ENCODE data around the gene RPEL1.
A peak's percentile ranks its signal among the peaks of the same experiment; 100 is the strongest.
"Not testable (repeated sequence)": the region's sequence is repeated elsewhere in the genome, so short reads cannot be mapped to it uniquely, and the experiment has no call there.

The RPEL1 gene

GRCh38 chr10:103238506-103239252, 7.0 kb upstream of the RPEL1 start:
- DNase-seq: no peak

DNA sequence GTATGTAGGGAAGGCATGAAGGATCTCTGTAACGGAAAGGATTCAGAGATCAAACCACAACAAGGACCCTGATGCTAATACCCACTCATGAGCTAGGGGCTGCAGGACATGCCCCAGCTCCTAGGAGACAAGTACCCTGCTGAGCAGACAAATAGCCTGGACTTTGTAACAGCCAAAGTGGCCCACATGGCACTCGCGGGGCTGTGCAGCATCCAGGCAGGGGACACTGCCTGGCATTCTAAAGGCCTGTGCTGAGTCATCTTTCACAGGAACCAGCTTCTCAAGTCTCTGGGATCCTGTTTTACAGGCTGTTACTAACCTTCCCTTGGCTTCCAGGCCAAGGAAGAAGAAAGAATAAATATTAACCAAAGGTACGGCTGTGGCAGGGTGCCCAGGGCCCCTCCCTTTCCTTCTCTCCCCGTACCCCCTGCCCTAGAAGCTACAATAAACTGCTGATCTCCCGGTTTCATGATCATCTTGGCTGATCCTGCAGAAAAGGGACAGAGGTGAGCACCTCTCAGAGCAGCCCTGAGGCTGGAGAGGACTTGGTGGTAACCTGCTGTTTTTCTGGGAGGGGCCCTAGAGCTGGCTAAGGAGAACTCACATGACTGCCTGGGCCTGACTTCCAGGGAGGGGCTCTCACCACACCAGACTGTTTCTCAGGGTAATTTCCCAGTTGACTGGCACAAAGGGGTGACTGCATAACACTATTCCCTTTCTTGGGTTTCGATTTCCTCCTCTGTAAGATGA, 4.2 kb upstream of the RPEL1 start:
- DNase-seq: no peak

GRCh38 chr10:103244666-103245271, 918 bp upstream of the RPEL1 start:
- peak; percentile 69 for DNase-seq

- DNase-seq: no peak
Measured at GRCh38 chr10:103246324-103246723, 637 bp downstream of the RPEL1 start.

DNA sequence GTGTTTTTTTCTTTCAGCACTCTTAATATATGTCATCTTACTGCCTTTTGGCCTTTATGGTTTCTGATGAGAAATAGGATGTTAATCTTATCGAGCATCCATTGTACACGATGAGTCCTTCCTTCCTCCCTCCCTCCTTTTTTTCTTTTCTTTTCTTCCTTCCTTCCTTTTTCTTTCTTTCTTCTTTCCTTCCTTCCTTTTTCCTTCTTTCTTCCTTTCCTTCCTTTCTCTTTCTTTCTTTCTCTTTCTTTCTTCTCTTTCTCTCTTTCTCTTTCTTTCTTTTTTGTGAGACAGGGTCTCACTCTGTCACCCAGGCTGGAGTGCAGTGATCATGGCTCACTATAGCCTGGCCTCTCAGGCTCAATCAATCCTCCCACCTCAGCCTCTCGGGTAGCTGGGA, 8.4 kb downstream of the RPEL1 start:
- DNase-seq: no peak

DNA sequence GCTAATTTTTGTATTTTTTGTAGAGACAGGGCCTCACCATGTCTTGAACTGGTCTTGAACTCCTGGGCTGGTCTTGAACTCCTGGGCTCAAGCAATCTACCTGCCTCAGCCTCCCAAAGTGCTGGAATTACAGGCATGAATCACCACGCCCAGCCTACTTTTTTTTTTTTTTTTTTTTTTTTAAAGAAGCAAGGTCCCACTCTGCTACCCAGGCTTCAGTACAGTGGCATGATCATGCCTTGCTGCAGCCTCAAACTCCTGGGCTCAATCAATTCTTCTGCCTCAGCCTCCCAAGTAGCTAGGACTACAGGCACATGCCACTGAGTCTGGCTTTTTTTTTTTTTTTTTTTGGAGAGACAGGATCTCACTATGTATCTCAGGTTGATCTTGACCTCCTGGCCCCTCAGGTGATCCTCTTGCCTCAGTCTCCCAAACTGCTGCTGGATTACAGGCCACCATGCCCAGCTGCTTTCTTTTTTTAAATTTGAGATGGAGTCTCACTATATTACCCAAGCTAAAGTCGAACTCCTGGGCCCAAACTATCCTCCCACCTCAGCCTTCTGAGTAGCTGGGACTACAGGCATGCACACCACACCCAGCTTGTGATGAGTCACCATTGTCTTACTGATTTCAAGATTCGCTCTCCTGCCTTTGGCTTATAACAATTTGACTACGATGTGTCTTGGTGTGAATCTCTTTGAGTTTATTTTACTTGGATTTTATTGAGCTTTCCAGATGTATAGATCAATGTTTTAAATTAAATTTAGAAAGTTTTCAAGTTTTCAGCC, 9.0 kb downstream of the RPEL1 start:
- DNase-seq: no peak

GRCh38 chr10:103256613-103257012, 10.9 kb downstream of the RPEL1 start:
- no peak for DNase-seq

DNA sequence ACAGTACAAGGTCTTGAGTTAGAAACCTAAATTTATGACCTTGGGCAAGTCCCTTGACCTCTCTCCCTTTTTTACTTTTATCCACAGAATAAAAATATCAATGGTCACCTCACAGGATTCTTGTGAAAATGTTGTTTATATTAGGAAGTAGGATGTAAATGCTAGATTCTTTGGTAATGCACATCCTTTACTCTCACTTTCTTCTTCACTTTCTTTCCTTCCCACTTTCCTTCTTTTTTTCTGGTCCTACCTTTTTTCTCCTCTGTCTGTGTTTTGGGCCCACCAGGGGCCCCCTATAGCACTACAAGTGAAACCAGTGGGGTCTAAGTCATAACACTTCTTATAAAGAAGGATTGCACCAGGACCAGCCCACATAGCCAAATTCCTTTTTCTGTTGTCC, 12.1 kb downstream of the RPEL1 start:
- DNase-seq: no peak

DNA sequence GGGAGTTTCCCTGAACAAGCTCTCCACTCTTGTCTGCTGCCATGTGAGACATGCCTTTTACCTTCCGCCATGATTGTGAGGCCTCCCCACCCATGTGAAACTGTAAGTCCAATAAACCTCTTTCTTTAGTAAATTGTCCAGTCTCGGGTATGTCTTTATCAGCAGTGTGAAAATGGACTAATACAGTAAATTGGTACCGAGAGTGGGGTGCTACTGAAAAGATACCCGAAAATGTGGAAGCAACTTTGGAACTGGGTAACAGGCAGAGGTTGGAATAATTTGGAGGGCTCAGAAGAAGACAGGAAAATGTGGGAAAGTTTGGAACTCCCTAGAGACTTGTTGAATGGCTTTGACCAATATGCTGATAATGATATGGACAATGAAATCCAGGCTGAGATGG, 13.2 kb downstream of the RPEL1 start:
- not testable (repeated sequence) for DNase-seq

GRCh38 chr10:103259989-103260388, 14.3 kb downstream of the RPEL1 start:
- DNase-seq: no peak

DNA sequence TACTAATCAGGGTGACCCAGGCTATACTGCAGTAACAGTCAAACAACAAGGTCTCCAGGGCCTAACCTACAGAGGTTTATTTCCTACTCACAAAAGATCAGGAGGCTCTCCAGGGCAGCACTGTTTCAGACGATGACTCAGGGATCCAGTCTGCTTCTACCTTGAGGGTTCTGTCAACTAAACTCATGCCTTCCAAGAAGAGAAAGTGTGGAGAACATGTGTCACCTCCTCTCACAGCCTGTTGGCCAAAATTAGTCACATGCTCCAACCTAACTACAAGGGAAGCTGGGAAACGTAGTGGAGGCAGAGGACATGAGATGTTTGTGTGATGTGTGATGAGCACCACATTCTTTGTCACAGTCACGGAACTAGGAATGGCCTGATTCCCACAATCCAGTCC, 16.5 kb downstream of the RPEL1 start:
- no peak for DNase-seq

DNA sequence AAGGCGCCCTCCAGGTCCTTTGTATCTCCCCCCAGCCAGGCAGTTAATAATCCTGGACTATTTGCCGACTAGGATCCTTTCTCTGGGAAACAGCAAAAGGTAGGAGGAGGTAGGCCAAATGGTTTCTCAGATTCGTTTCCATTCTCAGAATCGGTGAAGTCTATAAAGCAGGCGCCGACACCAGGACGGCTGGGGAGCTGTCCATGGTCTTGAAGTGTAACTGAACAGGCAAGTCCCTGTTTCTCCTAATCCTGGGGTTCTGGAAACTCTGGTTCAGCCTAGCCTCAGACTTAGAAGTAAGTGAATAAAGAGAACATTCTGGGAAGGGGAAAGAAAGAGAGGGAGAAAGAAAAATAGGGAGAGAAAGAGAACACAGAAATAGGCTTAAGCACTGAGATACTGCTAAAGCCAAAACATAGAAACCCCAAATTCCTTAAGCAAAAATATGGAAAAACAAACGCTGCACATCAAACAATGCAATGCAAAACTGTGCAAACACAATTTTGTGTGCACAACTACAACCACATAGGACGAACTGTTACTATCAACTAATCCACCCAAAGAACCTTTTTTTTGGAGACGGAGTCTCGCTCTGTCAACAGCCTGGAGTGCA, 20.1 kb downstream of the RPEL1 start:
- DNase-seq: peak; percentile 80

GRCh38 chr10:103273041-103273441, 27.4 kb downstream of the RPEL1 start:
- DNase-seq: peak; percentile 44

- no peak for DNase-seq
Measured at GRCh38 chr10:103276251-103276895, 30.7 kb downstream of the RPEL1 start.

GRCh38 chr10:103276896-103277712, 31.4 kb downstream of the RPEL1 start, which contains the start of gene INA:
Gene INA (plus strand): TSS chr10:103277138. CDS start chr10:103277212, 74 bp downstream.
- peak; percentile 42 for DNase-seq

GRCh38 chr10:103277713-103278536, 32.2 kb downstream of the RPEL1 start:
- no peak for DNase-seq

GRCh38 chr10:103278537-103278823, 32.8 kb downstream of the RPEL1 start:
- DNase-seq: no peak

DNA sequence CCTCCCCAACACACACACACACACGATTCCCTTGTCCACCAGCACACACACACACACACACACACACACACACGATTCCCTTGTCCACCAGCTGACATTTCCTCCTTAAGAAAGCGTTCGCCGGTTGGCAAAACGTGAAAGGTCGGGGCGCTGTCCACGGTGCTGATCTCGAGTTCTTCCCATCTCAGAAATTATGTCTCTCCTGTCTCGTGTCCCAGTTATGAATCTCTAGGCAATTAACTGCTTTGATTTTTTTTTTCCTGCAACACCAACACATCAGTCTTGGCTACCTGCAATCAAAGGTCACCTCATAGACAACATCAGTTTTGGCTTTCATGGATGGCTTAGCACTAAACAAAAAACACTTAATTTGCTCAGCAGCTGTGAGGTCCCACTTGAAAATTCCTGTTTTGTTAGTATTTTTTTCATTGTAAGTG, 33.2 kb downstream of the RPEL1 start:
- DNase-seq: peak; percentile 77

DNA sequence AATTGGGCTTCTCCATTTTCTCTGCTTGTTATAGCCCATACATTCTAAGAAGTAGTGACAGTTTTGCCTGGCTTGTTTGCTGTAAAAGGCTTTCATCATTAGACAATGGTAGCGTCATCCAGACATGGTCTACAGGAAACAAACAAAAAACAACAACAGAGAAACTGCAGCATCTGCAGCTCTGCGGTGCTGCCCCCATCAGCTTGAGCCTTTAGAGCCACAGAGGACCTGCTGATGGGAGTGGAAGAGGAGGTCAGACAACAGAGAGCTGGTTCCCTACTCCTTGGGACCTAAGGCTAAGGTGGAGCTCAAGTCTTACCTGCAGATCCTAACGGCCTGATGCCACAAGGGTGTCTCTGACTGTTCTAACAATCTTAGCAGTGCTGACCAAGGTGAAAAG, 34.3 kb downstream of the RPEL1 start:
- no peak for DNase-seq

DNA sequence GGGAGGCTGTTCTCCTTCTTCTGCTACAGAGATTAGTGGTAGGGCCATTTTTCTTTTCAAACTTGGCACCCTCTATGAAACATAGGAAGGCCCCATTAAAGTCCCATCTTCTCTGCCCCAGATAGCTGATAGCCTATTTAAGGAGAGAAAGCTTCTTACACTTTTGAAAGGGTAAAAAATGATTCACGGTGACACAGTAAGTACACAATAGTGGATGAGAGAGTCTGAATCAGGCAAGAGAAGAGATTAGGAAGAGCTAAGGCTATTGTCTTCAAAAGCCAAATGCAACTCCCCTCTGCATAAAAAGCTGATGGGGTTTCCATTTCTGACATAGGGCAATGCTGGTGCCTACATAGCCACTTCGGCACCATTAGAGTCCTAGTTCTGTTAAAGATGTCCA, 34.8 kb downstream of the RPEL1 start:
- DNase-seq: no peak

Data from right forelimb (tissue), 1 donor.